Stimulated activated CD4-positive, alpha-beta T cell treated with anti-CD3 and anti-CD28 coated beads, Interleukin-12 subunit alpha, Interleukin-12 subunit beta, amount 100 ng/mL, for 4 hours (primary cell): Measurements from ENCODE around the gene PREPL.

Experiments
- DNase-seq: peaks from one replicate; pipeline ENCODE4 v3.0.0-alpha.2; 2020

The PREPL gene

GRCh38 chr2:44291281-44292248, 69.7 kb downstream of the PREPL start:
- no peak for DNase-seq

DNA sequence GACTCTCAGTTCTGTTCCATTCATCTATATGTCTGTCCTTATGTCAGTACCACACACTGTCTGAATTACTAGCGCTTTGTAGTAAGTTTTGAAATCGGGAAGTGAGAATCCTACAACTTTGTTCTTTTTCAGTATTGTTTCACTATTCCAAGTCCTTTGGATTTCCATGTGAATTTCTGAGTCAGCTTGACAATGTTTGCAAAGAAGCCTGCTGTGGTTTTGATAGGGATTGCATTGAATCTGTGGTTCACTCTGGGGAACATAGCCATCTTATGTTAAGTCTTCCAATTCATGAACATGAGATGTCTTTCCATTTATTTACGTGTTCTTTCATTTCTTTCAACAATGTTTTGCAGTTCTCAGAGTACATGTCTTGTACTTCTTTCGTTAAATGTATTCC, 71.0 kb downstream of the PREPL start:
- DNase-seq: no peak

GRCh38 chr2:44286884-44287638, 74.2 kb downstream of the PREPL start:
- DNase-seq: no peak

GRCh38 chr2:44286119-44286883, 75.0 kb downstream of the PREPL start:
- DNase-seq: no peak

- no peak for DNase-seq
Observed at GRCh38 chr2:44285174-44285573, 76.1 kb downstream of the PREPL start.

GRCh38 chr2:44283116-44283666, 78.1 kb downstream of the PREPL start:
- DNase-seq: no peak

GRCh38 chr2:44280869-44281268, 80.4 kb downstream of the PREPL start:
- no peak for DNase-seq

DNA sequence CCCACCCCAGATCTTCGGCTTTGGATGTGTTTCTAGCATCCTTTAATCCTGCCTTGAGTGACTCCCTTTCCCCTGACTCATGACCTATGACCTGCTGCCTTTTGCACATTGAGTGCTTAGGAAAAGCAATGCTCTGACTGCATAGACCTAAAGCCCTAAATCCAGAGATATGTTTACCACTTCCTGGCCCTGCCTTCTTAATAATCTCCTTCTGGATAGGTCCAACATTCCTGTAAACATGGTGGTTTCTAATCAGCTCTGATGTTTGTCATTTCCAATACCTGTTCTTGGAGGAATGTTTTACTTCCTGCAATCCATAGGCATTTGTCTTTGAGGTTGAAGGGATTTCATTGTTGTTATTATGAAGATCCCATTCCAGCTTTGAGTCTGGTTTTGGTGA, 83.8 kb downstream of the PREPL start:
- DNase-seq: no peak

DNA sequence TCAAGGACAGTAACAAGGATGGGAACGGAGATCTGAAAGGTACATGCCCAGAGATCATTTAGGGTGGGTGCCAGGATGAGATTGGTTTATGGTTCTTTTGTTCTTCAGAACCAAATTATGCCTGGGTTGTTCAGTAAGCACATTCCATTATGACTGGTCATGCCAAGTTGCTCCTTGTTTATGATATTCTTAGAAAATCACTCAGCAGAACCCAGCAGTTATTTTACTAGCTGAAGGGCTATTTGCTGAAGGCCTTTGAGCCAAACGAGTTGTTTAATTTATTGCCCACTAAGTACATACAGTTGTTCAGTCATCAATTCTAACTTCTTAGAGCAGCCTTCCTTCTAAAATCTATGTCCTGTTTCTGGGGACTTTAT, 85.4 kb downstream of the PREPL start:
- DNase-seq: no peak

DNA sequence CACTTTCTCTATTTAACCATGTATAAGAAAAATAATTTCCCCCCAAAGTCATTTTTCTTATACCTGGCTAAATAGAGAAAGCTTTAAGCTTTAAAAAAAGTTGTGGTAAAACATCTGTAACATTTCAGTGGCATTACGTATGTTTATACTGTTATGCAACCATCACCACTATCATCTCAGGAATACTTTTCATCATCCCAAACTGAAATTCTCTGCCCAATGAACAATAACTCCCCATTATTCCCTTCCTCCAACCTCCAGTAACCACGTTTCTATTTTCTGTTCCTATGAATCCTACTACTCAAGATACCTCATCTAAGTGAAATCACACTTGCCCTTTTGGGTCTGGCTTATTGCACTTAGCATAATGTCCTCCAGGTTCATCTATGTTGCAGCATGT, 87.7 kb downstream of the PREPL start:
- no peak for DNase-seq

DNA sequence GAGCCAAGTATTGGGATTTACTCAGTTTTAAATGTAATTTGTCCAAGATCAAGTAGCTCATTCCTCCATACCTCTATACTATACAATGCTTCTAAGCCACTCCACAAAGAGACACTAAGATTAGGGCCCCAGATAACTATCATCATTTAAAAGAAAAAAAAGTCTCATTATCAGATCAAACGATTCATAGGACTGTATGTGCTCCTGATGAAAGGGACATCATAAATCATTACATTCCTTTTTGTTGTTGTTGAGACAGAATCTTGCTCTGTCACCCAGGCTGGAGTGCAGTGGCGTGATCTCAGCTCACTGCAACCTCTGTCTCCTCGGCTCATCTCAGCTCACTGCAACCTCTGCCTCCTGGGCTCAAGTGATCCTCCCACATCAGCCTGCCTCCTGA, 88.2 kb downstream of the PREPL start:
- no peak for DNase-seq

GRCh38 chr2:44271296-44271695, 90.0 kb downstream of the PREPL start:
- no peak for DNase-seq

DNA sequence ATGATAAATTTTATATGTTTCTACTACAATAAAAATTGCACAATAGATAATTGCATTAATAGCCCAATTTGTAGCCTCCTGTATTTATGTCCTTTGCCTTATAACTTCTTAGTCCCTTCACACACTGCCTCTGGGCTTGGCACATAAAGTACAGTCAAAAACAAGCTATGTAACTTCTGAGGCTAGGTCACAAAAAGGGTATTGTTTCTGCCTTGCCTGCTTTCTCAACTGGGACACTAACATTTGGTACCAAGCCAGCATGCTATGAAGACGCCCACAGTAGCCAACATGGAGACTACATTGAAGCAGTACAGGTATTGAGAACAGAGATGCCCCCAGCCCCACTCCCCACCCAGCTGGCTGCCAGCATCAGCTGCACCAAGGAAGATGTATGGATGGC, 91.5 kb downstream of the PREPL start:
- DNase-seq: no peak

DNA sequence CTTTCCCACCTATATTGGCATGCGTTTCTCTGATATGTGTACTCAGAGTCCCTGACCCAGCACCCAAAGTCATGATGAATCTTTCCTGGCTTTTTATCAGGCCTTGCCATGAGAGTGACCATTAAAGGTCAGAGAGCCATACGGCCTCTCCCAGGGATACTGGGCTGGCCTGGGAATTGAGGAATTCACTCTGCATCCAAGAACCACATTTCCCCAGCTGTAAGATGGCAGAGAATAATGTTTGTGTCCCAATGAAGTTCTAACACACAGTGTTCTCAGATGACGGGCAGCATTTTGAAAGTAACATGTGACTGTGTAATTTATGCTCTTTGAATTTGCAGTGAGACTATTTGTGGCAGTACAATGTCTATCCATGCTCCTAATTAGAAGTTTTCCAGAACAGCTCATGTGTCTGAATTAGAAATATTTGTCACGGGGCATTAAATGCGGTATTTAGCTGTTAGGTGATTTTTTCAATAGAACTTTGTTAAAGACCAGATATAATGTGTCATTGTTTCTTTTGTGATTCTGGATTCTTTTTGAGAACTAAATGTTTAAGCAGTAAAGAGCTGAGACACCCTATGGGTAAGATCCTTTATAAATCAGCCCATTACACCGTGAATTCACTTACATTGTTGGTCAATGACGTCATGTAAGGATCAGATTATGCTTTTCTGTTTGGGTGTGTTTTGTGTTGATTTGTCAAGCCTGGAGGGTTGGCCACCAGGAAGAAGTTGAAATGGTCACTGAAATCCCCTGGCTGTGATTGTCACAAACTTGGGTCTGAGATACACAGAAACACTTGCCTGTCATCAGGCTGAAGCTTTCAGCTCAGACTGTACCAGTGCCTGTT, 93.3 kb downstream of the PREPL start:
- no peak for DNase-seq
